Neural progenitor cell (in vitro differentiated cells): Measurements from ENCODE around the gene SYTL1. TPM values are rescaled to one million over a fixed set of nuclear protein-coding genes. Genes with fewer than 3 reads are reported as not detected.

Experiments
- DNase-seq: peaks from one replicate; pipeline ENCODE4 v3.0.0-alpha.2; 2016; ENCODE audit warnings: low spot score
- H2AFZ ChIP-seq: fragments of 200-600 bp; sonication (generic); replicated peaks from 2 replicates; pipeline ENCODE4 v1.6.1; 2016; ENCODE audit warnings: antibody characterized with exemption
- H3F3A ChIP-seq: fragments of 200-600 bp; sonication (generic); 2 replicates; pipeline ENCODE4 v1.6.1; 2016; ENCODE audit warnings: antibody characterized with exemption, low read depth
- H3K27ac ChIP-seq: fragments of 200-600 bp; sonication (generic); 2 replicates; pipeline ENCODE4 v1.5.1; 2016; ENCODE audit warnings: mild to moderate bottlenecking
- H3K27me3 ChIP-seq: fragments of 200-600 bp; sonication (generic); 2 replicates; pipeline ENCODE4 v1.6.1; 2016; ENCODE audit warnings: mild to moderate bottlenecking, moderate library complexity
- H3K36me3 ChIP-seq: fragments of 200-600 bp; sonication (generic); 2 replicates; pipeline ENCODE4 v1.5.1; 2016
- H3K4me1 ChIP-seq: fragments of 200-600 bp; sonication (generic); 2 replicates; pipeline ENCODE4 v1.6.1; 2016; ENCODE audit warnings: mixed run types
- H3K4me2 ChIP-seq: fragments of 200-600 bp; sonication (generic); 2 replicates; pipeline ENCODE4 v1.6.1; 2016
- H3K4me3 ChIP-seq: fragments of 200-600 bp; sonication (generic); 2 replicates; pipeline ENCODE4 v1.5.1; 2016
- H3K79me2 ChIP-seq: fragments of 200-600 bp; sonication (generic); 2 replicates; pipeline ENCODE4 v1.6.1; 2016; ENCODE audit warnings: low read depth
- H3K9ac ChIP-seq: fragments of 200-600 bp; sonication (generic); 2 replicates; pipeline ENCODE4 v1.6.1; 2016
- H3K9me3 ChIP-seq: fragments of 200-600 bp; sonication (generic); 2 replicates; pipeline ENCODE4 v1.5.1; 2016; ENCODE audit warnings: low read depth
- H4K20me1 ChIP-seq: fragments of 200-600 bp; sonication (generic); 2 replicates; pipeline ENCODE4 v1.6.1; 2016; ENCODE audit warnings: low read depth
- H3K27ac Mint-ChIP-seq: 3 replicates; pipeline ENCODE4 v1.8.0; 2021; ENCODE audit warnings: mixed read lengths
- H3K27me3 Mint-ChIP-seq: 2 replicates; pipeline ENCODE4 v1.8.0; 2022; ENCODE audit warnings: low read depth, mild to moderate bottlenecking, inconsistent platforms, moderate library complexity, mixed read lengths; ENCODE audit not compliant: insufficient read depth
- H3K36me3 Mint-ChIP-seq: 3 replicates; pipeline ENCODE4 v1.8.0; 2021; ENCODE audit warnings: mixed read lengths
- H3K4me1 Mint-ChIP-seq: 3 replicates; pipeline ENCODE4 v1.8.0; 2021; ENCODE audit warnings: mixed read lengths
- H3K4me3 Mint-ChIP-seq: 3 replicates; pipeline ENCODE4 v1.8.0; 2021; ENCODE audit warnings: mild to moderate bottlenecking, moderate library complexity, mixed read lengths
- H3K9me3 Mint-ChIP-seq: 3 replicates; pipeline ENCODE4 v1.8.0; 2020; ENCODE audit warnings: mixed read lengths
- EZH2 ChIP-seq: fragments of 200-600 bp; sonication (generic); IDR thresholded peaks from 2 replicates; pipeline ENCODE4 v1.6.1; 2017; ENCODE audit warnings: antibody characterized with exemption, mild to moderate bottlenecking, moderate library complexity
- EZH2phosphoT487 ChIP-seq: fragments of 200-600 bp; sonication (generic); IDR thresholded peaks from 2 replicates; pipeline ENCODE4 v1.6.1; 2017; ENCODE audit warnings: antibody characterized with exemption
- total RNA-seq: library from RNA; depleted of rRNA; stranded (reverse); fragments of >200 nt; gene quantifications from 2 replicates; pipeline ENCODE4 v1.2.3, GENCODE V29; 2015; ENCODE audit warnings: low replicate concordance
- TF ChIP-seq, protein P1 (sequence below): fragments of 200-600 bp; sonication (generic); IDR thresholded peaks from 2 replicates; pipeline ENCODE4 v1.5.1; 2017; ENCODE audit warnings: antibody characterized with exemption, mild to moderate bottlenecking

SYTL1 gene
- total RNA-seq, 1 donor from 2014 or later = 5.7 TPM

- H3K36me3 Mint-ChIP-seq = no peaks in the 10 kb centered on the region
- Histone ChIP-seq H3K79me2 (no peaks in the 10 kb centered on the region), H3K9ac (no peak overlapping the region), H3K4me1 (peaks cover 15% of the 10 kb centered on the region), H3K36me3 (no peaks in the 10 kb centered on the region), H3F3A (peaks cover 12% of the 10 kb centered on the region), H3K27ac (no peak overlapping the region), H3K27me3 (no peaks in the 10 kb centered on the region), H3K4me2 (no peak overlapping the region), H3K9me3 (no peaks in the 10 kb centered on the region), H4K20me1 (no peaks in the 10 kb centered on the region), H3K4me3 (no peak overlapping the region), H2AFZ (no peak overlapping the region)
- H3K27me3 Mint-ChIP-seq = peaks cover 11% of the 10 kb centered on the region
- H3K4me3 Mint-ChIP-seq = peak overlapping the region; percentile 89
- no peaks in the 10 kb centered on the region for H3K9me3 Mint-ChIP-seq
- no peak overlapping the region for H3K27ac Mint-ChIP-seq
- no peak for DNase-seq
- H3K4me1 Mint-ChIP-seq = peaks cover 34% of the 10 kb centered on the region
- TF ChIP-seq, protein P1, sequence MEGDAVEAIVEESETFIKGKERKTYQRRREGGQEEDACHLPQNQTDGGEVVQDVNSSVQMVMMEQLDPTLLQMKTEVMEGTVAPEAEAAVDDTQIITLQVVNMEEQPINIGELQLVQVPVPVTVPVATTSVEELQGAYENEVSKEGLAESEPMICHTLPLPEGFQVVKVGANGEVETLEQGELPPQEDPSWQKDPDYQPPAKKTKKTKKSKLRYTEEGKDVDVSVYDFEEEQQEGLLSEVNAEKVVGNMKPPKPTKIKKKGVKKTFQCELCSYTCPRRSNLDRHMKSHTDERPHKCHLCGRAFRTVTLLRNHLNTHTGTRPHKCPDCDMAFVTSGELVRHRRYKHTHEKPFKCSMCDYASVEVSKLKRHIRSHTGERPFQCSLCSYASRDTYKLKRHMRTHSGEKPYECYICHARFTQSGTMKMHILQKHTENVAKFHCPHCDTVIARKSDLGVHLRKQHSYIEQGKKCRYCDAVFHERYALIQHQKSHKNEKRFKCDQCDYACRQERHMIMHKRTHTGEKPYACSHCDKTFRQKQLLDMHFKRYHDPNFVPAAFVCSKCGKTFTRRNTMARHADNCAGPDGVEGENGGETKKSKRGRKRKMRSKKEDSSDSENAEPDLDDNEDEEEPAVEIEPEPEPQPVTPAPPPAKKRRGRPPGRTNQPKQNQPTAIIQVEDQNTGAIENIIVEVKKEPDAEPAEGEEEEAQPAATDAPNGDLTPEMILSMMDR = no peak
- no peak for TF ChIP-seq EZH2
- no peak for TF ChIP-seq EZH2phosphoT487
Observed at GRCh38 chr1:27393641-27394281, 51.9 kb downstream of the SYTL1 start.

GRCh38 chr1:27394282-27394658, 52.4 kb downstream of the SYTL1 start:
- Histone ChIP-seq H3K79me2 (no peaks in the 10 kb centered on the region), H3K27ac (no peak overlapping the region), H3K9ac (no peak overlapping the region), H3K4me1 (peaks cover 20% of the 10 kb centered on the region), H3K9me3 (no peaks in the 10 kb centered on the region), H3K4me3 (no peak overlapping the region), H3K27me3 (no peaks in the 10 kb centered on the region), H3K36me3 (no peaks in the 10 kb centered on the region), H2AFZ (no peak overlapping the region), H4K20me1 (no peaks in the 10 kb centered on the region), H3F3A (peaks cover 15% of the 10 kb centered on the region), H3K4me2 (no peak overlapping the region)
- Mint-ChIP-seq H3K36me3 (no peaks in the 10 kb centered on the region), H3K27me3 (peaks cover 11% of the 10 kb centered on the region), H3K27ac (no peak overlapping the region), H3K4me1 (peaks cover 39% of the 10 kb centered on the region), H3K9me3 (no peaks in the 10 kb centered on the region), H3K4me3 (peak overlapping the region; percentile 47)
- DNase-seq = no peak
- TF ChIP-seq EZH2phosphoT487 (no peak), EZH2 (no peak)
- TF ChIP-seq, protein P1 = no peak

- no peak overlapping the region for H3K27ac Mint-ChIP-seq
- Histone ChIP-seq H3K4me2 (no peak overlapping the region), H3K9me3 (no peaks in the 10 kb centered on the region), H3F3A (peaks cover 15% of the 10 kb centered on the region), H3K79me2 (no peaks in the 10 kb centered on the region), H2AFZ (no peak overlapping the region), H3K36me3 (no peaks in the 10 kb centered on the region), H3K27me3 (no peaks in the 10 kb centered on the region), H3K9ac (no peak overlapping the region), H3K27ac (no peak overlapping the region), H3K4me1 (peaks cover 26% of the 10 kb centered on the region), H4K20me1 (no peaks in the 10 kb centered on the region), H3K4me3 (no peak overlapping the region)
- peak overlapping the region; percentile 31 for H3K4me3 Mint-ChIP-seq
- DNase-seq = no peak
- H3K27me3 Mint-ChIP-seq = peaks cover 11% of the 10 kb centered on the region
- no peaks in the 10 kb centered on the region for H3K9me3 Mint-ChIP-seq
- no peaks in the 10 kb centered on the region for H3K36me3 Mint-ChIP-seq
- peaks cover 45% of the 10 kb centered on the region for H3K4me1 Mint-ChIP-seq
- TF ChIP-seq EZH2phosphoT487 (no peak), EZH2 (no peak)
- TF ChIP-seq, protein P1 = no peak
Observed at GRCh38 chr1:27394925-27395324, 53.1 kb downstream of the SYTL1 start.
